Measurements from ENCODE around the gene TMTC1.

Gene TMTC1

DNA sequence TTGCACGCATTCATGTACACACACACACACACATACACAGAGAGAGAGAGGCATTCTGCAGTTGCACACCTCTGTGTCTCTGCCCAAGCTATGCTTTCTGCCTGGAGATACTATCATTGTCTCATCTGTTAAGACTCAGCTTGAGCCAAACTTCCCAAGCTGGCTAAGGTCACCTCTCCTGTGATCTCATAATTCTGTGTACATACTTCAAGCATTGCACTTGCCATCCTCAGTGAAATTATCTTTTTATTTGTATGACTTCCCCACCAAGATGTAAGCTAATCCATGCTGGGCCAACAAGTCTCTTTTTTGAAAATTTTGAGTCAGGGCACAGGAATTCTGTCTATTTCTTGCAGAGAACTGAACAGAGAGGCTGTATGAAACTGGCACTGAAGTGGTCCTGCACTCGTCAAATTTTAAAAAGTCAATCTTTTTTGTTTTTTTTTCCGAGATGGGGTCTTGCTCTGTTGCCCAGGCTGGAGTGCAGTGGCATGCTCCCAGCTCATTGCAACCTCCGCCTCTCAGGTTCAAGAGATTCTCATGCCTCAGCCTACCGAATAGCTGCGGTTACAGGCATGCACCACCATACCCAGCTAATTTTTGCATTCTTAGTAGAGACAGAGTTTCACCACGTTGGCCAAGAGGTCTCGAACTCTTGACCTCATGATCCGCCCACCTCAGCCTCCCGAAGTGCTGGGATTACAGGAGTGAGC is 44.3 kb downstream of the TMTC1 start:
- DNase-seq (ENCODE audit: low spot score), result no peak

DNA sequence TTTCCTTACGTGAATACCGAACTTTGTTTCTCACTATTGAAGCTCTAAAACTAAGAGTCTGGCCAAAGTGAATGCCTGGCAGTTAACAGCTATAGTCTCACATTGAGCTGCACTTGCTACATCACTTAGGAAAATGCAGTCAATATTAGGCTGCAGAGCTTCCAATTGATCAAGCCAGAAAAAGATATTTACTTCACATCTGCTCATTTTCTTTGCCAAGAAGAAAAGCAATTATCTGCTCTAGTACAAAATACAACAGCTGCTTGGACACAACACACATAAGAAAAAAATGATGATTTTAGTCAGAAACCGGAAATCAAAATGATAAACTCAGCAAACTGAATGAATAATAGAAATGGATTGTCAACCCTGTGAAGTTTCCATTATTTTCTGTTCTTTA is 45.4 kb downstream of the TMTC1 start:
- DNase-seq (ENCODE audit: low spot score), result no peak

GRCh38 chr12:29737644-29738043 is 46.1 kb downstream of the TMTC1 start:
- DNase-seq (ENCODE audit: low spot score), result no peak

GRCh38 chr12:29735604-29736003 is 48.1 kb downstream of the TMTC1 start:
- DNase-seq (ENCODE audit: low spot score), result no peak

DNA sequence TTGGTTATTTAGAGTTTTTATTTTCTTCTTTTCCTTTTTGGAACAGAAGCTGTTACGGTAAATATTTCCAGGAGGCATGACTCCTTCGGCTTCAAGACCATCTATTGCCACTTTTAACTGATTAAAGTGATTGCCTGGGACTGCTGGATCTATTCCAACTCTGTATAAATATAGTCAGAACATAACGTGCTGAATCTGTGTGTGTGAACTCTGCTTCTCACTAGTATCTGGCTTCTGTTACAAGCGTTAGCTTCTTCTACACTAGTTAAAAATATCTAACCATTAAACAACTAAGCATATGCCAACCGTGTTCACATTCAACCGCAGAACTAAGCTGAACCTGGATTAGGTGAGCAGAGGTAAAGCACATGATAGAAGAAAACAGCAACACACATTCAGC is 49.0 kb downstream of the TMTC1 start:
- no peak for DNase-seq (ENCODE audit: low spot score)

GRCh38 chr12:29734305-29734704 is 49.4 kb downstream of the TMTC1 start:
- DNase-seq (ENCODE audit: low spot score), result no peak

GRCh38 chr12:29733501-29733900 is 50.2 kb downstream of the TMTC1 start:
- no peak for DNase-seq (ENCODE audit: low spot score)

GRCh38 chr12:29733060-29733459 is 50.7 kb downstream of the TMTC1 start:
- no peak for DNase-seq (ENCODE audit: low spot score)

- DNase-seq (ENCODE audit: low spot score), result no peak
These were observed 51.1 kb downstream of the TMTC1 start for GRCh38 chr12:29732593-29732992.

DNA sequence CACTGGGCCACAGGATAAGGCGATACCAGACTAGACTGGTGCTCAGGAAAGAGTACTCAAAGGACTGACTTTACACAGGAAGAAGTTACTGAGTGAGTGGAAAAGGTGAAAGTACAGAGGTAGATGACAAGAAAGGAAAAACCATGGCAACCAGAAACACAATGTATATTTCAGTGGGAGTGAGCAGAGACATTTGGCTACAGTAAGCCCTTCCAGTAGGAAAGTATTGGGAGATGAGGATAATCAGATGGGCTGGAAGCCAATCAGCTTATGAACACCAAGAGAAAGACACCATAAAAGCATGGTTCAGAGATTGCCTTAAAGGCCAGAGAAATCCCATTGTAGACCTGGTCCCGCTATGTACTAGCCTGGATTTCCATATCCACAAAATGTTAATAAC is 51.6 kb downstream of the TMTC1 start:
- no peak for DNase-seq (ENCODE audit: low spot score)

GRCh38 chr12:29731591-29731990 is 52.2 kb downstream of the TMTC1 start:
- DNase-seq (ENCODE audit: low spot score), result no peak

DNA sequence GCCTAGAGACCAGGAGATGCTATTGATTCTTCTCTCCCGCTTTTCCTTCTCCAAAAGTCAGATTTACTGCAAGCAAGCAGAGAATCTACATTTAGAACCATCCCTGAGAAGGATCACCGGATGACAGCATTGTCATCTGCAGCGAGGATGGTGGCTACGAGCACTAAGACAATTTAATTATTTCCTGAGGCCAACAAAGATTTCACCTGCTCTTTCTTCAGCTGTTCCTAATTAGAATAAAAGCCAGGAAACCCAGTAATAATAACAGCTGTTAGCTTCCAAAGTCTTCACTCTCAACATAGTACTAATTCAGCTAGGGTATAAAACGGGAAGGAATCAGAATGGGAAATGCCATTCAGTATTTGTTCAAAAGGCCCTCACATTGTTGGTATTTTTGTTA is 53.3 kb downstream of the TMTC1 start:
- no peak for DNase-seq (ENCODE audit: low spot score)

GRCh38 chr12:29728030-29728429 is 55.7 kb downstream of the TMTC1 start:
- DNase-seq (ENCODE audit: low spot score), result no peak

DNA sequence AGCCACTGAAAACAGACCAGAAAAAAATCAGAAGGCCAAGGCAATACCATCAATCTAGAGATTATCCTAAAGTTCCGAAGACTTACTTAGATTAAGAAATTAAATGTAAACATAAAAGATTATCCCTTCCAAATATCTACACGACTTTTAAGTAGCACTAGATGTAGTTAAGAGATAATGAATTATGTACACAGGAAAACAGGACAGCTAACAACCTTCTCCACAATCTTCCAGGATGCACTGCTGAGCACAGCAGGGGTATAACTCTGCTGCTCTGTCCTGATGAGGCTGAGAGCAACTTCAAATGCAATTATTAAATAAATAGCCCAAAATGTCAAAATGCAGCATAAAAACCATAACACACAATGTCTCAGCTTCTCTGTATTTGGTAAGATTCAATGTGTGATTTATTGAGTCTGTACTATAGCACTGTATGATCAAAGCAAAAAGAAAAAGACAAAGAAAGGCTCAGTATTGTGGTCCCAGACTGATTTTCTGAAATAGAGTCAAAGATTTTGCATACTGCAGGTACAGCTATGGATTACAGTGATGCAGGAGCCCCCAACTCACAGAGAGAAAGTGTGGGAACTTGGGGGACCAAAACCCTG is 56.9 kb downstream of the TMTC1 start:
- no peak for DNase-seq (ENCODE audit: low spot score)

DNA sequence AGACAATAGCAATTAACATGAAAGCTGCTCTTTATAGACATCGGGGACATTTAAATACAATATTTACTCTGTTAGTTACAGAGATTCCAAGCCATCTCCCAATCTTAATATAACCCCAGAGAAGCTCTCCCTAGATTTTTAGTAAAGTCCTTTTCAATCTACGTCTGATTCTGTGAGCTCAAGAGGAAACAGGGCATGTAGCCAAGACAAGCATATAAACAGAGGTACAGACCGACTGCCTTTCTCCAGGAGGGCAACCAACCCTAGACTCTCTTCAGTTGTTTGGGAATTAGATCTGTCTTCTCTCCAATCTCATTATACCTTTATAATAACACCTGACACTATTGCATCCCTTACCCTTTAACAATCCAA is 57.4 kb downstream of the TMTC1 start:
- DNase-seq (ENCODE audit: low spot score), result no peak

DNA sequence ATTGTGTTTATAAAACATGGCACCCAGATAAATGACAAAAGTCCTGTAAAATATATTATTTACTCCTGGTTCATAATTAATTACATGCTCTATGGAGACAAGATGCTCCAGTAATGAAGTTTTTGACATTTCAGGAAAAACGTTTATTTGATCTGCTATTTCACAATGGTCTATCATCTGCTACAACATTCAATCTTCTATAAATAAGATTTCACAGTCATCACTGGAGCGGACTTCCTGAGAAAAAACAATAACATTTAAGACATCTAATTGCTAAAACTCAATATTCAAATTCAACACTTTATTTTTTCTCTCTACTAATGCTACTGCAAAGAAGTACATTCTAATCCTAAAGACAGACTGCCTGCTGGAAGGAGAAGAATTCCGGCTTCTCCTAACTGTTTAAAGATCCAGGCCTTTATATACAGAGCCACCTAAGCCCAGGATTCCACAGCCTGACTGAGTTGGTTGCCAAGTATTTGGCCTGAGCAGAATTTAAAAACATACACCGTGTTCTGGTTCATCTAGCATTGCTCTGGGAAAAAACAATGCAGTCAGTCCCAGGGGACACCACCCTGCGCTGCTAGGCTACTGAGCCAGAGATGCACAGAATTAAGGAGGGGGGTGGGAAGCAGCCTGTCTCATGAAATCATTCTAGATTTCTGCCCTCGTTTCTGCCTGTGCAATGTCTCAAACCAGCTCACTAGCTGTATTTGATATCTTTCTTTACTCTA is 58.0 kb downstream of the TMTC1 start:
- no peak for DNase-seq (ENCODE audit: low spot score)

- no peak for DNase-seq (ENCODE audit: low spot score)
These were observed 61.6 kb downstream of the TMTC1 start for GRCh38 chr12:29722164-29722563.

DNA sequence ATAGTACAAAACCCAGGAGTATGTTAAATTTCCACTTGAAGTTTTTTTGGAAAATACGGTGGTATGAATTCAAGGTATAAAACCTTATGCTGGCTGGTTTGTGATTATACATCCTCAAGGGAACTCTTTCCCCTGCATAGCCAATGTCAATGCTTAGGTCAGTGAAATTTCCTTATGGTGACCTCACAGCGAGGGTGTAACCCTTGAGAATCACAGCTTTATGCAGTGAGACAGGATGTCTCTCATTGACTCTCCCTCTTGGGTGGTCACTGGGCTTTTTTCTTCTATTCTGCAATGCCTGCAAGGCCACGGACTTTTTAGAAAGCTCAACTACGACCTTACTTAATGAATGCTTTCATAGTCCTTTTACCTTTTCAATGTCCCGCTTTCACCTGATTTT is 64.4 kb downstream of the TMTC1 start:
- DNase-seq (ENCODE audit: low spot score), result no peak

GRCh38 chr12:29717540-29718100 is 66.1 kb downstream of the TMTC1 start:
- no peak for DNase-seq (ENCODE audit: low spot score)

DNA sequence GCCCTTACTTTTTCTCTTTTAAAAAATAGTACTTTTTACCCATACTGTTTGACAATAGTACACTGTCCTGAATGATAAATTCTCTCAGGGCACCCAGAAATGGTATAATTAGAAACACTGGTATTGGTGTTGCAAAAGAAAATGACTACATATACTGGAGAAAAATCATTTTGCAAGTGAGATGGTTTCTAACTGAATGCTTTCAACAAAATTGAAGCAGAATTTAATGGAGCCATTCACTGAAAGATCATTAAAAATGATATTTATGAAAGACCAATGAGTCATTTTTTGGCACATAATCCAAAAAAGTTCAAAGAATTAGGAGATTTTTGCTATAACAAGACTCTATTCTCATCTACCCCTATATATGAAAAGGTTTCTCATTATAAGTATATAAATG is 68.8 kb downstream of the TMTC1 start:
- DNase-seq (ENCODE audit: low spot score), result no peak

- DNase-seq (ENCODE audit: low spot score), result no peak
These were observed 70.0 kb downstream of the TMTC1 start for GRCh38 chr12:29713729-29714128.

DNA sequence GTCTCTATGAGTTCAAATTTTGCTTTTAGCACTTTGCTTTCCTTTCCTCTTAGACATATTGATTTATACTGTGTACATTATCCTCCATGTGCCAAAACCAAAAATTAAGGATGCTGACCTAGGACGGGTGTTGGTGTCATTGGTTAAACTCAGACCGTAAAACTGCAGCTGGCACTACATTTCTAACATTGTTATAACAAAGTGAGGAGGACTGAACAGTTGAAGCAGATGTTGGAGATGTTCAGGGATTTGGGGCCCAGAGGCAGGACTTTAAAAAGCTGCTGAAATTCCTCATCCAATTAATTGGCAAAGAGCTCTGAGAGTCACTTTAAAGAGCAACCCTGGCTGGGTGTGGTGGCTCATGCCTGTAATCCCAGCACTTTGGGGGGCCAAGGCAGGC is 72.4 kb downstream of the TMTC1 start:
- DNase-seq (ENCODE audit: low spot score), result no peak

- DNase-seq (ENCODE audit: low spot score), result no peak
These were observed 73.6 kb downstream of the TMTC1 start for GRCh38 chr12:29710104-29710503.
